GM12864 (cell line): Measurements from ENCODE around the gene ANTXRL.
"Not testable (repeated sequence)": the region's sequence is repeated elsewhere in the genome, so short reads cannot be mapped to it uniquely, and the experiment has no call there.

Source experiments
- DNase-seq: peaks from one replicate; pipeline ENCODE4 v3.0.0-alpha.2; 2011; ENCODE audit warnings: low read depth
- H3K4me3 ChIP-seq: 2 replicates; pipeline ENCODE4 v1.5.1; 2011; ENCODE audit warnings: mild to moderate bottlenecking, low read depth, low read length, control low read depth
- CTCF ChIP-seq: IDR thresholded peaks from 2 replicates; pipeline ENCODE4 v1.5.1; 2011; ENCODE audit warnings: low read depth, mild to moderate bottlenecking, moderate library complexity, low read length, control low read depth, inconsistent platforms; ENCODE audit errors: missing control alignments

ANTXRL gene

DNA sequence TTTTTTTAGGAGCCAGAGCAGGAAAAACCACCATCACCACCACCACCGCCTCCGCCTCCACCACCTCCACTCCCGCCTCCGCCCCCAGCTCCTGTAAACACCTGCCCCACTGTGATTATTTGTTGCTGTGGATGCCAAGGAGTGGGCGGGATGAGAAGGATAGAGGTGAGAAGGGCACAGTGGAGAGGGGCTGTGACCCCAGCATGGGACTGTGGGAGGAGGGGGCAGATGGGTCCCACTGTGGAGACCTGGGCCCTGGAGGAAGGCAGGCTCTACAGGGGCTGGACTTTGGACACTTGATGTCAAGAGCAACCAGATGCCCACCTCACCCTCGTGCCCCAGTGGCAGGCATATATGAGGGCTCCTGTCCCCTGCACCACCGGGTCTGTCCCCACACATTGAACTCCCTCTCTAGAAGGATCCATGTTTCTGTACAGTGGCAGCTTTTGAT is 24.7 kb downstream of the ANTXRL start:
- H3K4me3 ChIP-seq, result no peak overlapping the region
- DNase-seq, result no peak
- no peak for TF ChIP-seq CTCF

DNA sequence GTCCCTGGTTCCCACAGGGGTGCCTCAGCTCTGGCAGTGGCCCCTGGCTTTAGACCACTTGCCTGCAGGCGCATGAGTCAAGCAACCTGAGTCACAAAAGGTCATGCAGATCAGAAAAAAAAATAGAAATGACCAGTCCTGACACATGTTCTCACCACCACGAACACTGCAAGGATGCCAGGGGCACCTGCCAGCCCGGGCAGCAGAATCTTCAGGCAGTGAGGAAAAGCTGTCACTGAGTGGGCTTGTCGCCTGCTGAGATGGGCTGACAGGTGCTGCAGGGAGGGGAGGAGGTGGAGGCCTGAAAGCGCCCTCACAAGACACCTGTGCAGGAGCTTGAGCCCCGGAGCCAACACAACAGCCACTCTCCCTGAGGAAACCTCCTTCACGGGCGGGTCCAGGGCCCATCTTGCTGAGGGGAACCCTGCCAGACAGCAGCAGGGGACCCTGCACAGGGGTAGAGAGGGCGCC is 25.2 kb downstream of the ANTXRL start:
- not testable (repeated sequence) for H3K4me3 ChIP-seq, DNase-seq

- no peak for DNase-seq
- H3K4me3 ChIP-seq, result no peak overlapping the region
- TF ChIP-seq CTCF, result no peak
These were observed 26.2 kb downstream of the ANTXRL start for GRCh38 chr10:46312953-46313352.

DNA sequence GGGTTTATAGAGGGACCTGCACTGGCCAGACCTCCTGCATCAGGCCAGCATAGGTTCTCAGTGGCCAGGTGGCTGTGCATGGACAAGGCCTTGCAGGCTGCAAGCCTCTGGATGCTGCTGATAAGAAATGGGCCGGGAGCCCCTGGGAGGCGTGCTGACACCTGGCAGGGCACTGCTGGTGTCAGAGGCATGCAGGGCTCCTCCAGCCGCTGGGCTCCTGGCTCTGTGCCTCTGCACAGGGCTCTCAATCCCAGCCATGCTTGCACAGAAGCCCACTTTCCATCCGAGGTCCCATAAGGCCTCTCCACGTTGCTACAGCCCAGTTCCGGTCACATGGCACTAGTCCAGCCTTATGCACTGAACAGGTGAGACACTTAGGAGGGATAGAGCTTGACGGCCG is 27.3 kb downstream of the ANTXRL start:
- no peak overlapping the region for H3K4me3 ChIP-seq
- TF ChIP-seq CTCF, result no peak
- no peak for DNase-seq

DNA sequence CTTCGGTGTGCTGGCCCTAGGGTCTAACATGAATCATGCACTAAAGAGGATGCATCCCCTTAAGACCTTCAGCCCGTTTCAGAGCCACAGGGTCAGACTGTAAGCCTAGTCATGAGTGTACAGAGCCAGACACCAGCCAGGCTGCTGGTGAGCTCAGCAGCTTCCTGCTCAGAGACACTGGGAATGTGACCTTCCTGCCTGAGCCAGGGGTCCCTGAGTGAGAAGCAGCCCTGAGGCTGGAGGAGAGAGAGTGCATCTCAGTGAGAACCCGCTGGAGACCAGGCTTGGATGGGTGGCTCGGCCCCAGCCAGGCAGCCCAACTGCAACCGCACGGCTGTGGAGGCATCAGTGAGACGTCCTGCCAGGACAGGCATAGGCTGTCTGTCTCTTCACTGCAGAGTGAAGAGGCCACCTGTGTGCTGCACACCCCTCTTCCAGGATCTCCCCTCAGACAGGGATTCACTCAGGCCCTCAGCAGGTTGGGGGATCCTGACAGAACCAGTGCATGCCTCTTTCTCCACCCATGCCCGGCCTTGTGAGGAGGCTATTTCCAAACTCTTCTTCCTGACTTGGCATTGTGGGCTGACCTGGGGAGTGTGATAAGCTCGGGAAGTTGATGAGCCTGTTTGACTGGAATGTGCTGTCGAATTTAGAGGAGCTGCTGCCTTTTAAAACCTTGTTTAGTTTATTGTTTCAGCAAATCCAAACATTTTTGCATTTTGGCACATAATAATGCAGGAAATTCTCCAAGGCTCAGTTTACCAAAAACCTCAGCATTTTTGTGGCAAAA is 28.5 kb downstream of the ANTXRL start:
- H3K4me3 ChIP-seq, DNase-seq: not testable (repeated sequence)

DNA sequence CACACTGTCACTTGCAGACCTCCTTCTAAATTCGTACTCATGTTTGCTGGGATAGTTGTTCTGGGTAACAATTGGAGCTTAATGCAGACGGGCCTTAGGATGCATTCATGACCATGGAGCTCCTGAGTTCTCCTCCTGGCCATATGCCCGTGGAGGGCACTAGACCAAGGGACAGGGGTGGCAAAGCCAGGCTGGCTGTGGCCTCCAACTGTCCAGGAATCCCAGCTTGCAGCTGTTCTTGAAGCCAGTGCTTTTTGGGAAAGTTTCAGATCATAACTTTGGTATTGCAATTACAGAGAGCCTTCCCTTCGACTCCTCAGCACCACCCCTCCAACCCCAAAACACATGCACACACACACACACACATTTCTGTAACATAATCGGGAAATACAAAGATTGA is 30.6 kb downstream of the ANTXRL start:
- no peak for DNase-seq
- H3K4me3 ChIP-seq, result no peak overlapping the region
- no peak for TF ChIP-seq CTCF

DNA sequence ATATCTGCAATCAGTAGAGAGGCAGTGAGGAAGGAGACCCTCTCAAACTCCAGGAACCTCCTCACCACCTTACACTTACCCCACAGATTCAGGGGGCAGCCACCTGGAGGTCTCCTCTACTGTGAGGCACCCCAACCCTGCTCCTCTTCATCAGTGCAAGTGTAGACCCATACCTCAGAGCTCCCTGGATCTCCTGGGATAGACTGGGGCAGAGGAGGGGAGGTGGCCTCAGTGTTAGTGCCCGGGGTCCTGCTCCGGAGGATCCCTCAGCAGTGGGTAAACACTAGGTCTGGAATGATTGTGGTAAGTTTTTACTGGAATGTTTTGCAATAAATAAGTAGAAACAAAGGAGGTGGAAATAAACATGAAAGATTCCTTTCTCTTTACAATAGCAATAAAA is 31.1 kb downstream of the ANTXRL start:
- DNase-seq, result no peak
- no peak overlapping the region for H3K4me3 ChIP-seq
- TF ChIP-seq CTCF, result no peak

GRCh38 chr10:46318799-46319198 is 32.0 kb downstream of the ANTXRL start:
- no peak for TF ChIP-seq CTCF
- DNase-seq, result no peak
- H3K4me3 ChIP-seq, result no peak overlapping the region
